HG03558 (cell line): ENCODE measurements around the gene RNF212.

Source experiments
- ATAC-seq: cut with Tn5 transposase; IDR thresholded peaks from one replicate; pipeline ENCODE4 v1.9.1; 2021; ENCODE audit warnings: moderate number of reproducible peaks; ENCODE audit not compliant: unreplicated experiment; ENCODE audit errors: extremely low read depth

The RNF212 gene

DNA sequence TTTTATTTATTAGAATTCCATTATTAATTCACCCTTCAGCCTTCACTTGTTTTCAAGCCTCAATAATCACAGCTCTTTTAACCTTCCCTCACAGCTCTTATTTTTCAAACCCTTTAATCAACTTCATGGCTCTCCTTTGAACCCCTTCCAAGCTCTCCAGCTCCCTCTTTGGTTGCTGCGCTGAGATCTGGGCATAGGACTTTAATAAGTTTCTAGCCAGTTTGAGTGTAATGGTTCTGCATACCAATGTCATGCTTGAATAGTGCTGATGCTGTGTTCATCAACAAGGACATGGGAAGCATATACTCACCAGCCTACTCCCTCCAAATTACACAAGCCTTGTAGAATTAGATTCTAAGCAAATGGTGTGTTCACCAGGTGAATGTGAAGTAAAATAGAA lies 3.5 kb upstream of the RNF212 start:
- no peak for ATAC-seq

DNA sequence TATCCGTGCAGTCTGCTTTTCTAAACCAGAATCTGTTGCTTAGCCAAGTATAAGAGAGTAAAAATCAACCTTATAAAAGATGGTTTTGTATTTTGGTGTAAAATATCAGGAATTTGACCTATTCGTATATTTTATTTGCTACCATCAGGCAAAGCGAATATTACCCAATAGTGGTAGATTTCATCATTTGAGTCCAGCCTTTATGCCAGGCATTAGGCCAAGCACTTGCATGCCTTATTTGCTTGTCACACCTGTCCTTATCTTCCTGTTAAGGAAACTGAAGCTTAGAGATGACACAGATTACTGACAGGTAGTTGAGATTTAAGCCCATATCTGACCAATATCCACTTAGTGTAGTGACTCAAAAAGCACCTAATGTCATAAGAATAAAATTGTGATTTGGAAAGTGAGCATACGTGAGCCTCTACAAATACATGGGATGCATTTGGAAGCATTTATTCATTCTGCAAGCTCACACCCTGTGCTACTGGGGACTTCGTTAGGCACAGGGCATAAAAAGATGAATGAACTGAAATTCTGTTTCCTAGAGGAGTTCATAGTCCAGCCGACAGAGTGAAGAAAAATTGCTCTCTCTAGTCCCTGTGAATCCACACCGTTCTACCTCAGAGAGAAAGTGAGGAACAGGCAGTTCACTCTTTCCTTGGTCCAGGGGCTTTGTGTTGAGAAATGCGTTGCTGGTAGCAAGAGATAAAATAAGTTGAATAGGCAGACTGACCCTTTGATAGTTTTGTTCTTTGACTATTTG lies 2.3 kb upstream of the RNF212 start:
- no peak for ATAC-seq

DNA sequence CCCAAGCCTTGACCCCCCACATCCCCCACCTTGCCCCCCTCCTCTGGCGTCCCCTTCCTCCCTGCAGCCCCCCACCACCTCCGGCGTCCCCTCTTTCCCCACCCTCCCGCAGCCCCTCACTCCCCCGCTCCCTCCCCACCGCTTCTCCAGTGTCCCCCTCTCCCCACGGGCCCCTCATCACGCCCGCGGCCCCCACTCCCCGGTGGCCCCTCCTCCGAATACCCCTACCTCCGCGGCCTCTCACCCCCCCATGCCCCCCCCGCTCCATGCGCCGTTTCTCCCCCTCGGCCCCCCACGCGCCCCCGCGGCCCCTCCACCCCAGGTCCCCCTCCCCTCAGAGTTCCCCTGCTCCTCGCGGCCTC lies 562 bp downstream of the RNF212 start:
- ATAC-seq: no peak

DNA sequence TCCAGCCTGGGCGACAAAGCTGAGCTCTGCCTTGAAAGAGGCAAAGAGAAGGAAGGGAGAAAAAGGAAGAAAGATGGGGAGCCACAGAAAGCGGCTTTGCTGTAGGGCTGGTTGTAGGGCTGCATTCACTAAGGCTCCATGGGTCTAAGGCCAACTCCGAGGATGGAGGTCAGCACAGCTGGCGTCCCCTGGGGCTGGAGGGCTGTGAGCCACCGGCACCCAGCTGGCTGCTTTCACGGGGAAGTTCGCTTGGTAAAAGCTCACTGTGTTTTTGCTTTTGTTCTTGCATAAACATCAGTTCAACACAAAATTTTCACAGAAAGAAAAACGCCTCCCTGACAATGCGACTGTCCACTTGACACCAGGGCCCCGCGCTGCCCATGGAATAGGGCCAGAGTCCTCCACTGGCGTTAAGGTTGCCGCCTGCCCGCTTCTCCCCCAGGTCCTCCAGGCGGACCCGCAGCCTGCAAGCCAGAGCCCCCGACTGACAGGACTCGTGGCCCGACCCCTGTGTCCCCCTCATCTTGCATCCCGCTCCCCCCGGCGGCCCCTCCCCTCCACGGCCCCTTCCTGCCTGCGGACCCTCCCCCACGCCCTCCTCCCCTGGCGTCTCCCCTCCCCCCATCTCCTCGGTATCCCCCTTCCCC lies 1.1 kb downstream of the RNF212 start:
- no peak for ATAC-seq

DNA sequence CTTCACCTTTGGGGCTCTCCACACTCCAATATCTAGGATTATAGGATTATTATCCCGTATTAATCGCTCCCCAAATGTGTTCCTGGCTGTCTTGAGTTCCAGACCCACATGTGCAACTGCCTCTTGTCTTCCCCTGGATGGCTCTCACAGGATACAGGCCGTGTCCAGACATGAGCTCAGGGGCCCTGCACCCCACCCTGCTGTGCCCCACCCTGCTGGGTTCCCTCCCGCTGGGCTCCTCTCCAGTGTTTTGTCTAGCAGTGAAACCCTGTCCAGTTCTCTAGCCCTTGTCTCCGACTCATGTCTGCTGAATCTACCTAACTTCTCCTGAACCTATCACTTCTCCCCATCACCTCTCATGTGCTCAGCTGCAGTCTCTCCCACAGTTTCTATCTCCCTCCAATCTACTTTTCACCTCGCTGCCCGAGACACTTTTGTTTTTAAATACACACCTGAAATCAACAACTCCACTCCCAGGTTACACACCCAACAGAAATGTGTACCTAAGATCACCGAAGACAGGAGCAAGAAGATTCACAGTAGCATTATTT lies 2.0 kb downstream of the RNF212 start:
- no peak for ATAC-seq

DNA sequence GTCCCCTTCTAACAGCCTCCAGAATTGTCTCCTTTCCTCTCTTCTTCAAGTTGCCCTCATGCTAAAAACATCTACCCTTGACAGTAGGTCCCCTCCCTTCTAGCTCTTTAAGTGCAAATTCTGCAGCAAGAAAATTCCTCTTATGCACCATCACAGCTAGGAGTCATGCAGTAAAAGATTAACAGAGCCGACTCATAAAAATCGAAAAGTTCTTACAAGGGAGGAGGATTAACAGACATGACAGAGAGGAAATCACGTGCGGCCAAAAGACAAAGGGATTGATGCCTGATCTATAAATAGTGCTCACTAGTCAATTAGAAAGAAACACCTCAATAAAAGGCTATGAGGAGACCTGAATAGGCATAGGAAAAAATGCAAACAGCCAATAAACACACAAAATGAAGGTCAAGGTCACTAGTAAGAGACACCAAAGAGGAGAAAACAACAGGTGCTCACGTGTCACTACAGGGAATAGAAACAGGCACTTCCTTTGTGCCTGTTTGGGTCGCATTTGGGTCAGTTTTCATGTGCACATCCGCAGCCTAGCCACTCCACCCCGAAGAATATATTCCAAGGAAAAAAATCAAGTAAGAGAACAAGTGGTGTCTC lies 3.4 kb downstream of the RNF212 start:
- ATAC-seq: no peak

DNA sequence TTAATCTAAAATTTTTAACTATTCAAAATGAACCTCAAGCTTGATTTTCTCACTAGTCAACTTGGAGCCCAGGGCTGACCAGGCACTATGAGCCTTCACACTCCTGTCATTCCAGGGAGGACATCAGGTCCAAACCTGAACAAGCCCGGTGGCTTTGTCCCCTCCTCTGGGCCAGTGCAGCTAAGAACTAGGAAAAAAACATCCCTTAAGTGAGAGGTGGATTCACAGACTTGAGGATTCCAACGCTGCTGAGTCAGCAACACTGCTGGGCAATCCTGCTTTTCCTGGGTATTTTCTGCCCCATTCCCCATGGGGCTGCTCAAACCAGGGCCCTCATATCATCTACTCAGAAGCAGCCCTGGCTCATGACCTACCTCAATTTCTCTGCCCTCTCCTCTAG lies 4.0 kb downstream of the RNF212 start:
- no peak for ATAC-seq

DNA sequence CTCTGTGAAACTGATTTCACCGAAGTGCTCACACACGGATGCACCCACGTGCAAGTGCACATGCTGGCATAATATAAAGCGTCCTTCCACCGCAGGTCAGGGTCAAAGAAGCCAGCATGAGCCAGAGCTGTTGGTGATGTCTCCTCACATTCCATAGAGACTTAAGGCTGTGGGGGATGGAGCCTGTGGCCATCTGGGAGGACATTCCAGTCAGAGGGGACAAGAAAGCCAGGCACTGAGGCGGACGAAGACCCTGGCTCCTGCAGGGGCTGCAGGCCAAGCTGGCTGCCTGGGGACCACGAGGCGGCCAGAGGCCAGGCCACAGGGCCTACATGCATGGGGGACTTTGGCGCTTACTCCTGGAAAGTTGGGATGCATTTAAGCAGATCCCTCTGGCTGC lies 7.7 kb downstream of the RNF212 start:
- no peak for ATAC-seq

DNA sequence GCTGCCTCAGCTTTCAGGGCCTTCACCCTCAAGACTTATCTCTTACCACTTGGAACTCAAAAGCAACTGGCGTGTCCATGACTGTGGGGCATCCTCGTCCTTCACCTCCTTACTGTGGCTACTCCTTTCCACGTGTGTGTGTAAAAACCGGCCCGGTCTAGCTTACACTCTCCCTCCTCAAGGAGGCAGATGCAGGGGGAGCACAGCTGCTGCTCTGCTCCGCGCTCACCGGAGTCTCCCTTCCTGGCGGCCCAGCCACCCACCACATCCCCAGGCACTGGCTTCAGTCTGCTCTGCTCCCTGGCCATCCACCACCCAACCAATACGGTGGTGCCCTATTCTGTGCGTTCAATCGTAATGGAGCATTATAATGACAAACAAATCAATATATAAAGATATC lies 8.3 kb downstream of the RNF212 start:
- ATAC-seq: no peak

DNA sequence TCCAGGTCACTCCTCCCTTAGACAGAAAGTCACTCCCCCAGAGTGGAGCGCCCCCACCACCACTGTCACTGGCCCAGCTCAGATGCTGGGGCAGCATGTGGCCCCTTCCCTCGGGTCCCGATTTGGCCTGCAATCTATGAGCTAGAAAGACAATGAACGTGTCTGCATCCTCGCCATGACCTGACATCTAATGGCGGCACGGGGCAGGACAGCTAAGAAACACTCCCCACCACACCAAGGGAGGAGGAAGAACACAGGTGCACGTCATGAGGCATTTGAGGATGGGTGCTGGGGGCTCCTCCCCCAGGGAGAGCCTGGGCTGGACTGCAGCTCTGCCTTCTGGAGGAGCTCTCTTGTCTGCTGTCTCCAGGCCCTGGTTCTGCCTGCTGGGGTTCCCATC lies 8.7 kb downstream of the RNF212 start:
- no peak for ATAC-seq

DNA sequence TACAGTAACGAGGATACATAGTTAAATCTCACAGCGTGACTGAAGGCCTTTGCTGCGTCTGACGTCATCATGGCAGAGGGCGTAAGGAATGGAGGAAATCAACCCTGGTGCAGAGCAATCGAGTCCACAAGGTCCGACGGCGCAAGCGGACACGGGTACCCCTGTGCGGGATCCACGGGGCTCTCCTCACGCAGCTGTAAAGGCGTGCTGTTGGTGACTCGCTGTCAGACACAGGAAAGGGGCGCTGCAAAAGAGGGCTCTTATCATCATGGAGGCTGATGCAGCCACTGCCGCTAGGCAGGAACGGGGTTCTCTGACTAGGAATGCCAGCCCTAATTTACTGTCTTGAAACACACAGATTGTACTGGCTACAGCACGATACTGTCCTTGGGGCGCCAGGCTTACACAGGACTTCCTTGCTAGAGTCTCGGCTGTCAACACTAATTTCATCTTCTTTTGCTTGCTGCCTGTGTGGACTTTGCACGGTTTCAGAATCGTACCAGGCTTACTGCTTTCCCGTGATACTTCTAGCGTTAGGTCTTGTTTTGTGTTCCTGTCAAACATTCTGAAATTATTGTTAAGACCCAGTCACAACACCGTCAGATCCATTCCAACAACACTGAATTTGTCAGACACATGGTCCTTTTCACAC lies 13.6 kb downstream of the RNF212 start:
- ATAC-seq: no peak

DNA sequence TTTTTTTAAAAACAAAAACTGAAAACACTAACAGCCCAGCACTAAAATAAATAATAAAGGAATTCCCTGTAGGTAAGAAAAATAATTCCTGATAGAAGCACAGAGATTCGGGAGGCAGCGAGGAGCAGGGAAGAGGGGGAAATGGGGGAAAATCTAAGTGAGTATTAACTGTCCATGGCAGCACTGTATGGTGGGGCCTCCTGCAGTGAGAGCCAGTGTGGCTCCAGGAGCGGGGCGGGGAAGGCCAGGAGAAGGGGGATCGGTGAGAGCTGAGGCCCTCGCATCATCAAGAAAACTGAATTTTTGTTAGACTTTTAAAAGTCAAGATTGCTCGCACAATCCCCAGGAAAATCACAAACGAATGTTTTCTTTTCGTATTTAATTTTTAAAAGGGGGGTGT lies 14.1 kb downstream of the RNF212 start:
- ATAC-seq: no peak

DNA sequence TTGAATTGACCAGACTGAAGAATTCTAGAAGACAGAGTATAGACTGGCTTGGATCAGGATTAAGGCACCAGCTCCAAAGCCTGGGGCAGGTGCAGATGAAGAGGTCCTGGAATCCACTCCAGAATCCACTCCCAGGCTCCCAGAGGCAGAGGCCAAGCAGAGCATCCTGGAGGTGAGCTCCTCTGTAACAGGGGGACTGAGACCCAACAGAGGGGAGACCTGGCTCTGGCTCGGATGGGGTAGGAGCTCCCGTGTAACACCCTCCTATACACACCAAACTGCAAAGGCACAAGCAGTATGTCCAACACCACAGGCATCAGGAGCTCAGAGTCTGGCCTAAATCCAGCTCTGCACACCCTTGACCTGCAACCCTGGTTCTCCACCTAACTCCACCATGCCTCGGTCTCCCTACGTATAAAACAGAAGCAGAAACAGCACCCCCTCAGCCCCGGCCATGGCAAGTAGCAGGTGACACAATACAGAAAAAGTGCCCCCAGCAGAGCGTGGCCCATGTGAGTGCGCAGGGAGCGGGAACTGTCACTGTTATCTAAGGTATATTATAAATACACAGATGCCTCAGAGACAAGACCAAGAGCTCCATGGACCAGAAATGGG lies 14.9 kb downstream of the RNF212 start:
- no peak for ATAC-seq

DNA sequence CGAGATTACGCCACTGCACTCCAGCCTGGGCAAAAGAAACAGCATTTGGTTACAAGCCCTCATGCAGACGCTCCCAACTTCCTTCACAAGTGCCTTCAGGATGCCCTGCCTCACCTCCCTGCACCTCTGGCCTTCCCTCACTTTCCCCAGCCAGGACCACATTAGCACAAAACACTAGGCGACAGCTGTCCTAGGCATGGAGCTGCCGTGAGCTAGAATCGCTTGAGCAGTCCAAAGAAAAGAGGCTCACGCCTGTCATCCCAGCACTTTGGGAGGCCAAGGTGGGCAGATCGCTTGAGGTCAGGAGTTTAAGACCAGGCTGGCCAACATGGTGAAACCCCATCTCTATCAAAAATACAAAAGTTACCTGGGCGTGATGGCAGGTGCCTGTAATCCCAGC lies 15.8 kb downstream of the RNF212 start:
- ATAC-seq: no peak

DNA sequence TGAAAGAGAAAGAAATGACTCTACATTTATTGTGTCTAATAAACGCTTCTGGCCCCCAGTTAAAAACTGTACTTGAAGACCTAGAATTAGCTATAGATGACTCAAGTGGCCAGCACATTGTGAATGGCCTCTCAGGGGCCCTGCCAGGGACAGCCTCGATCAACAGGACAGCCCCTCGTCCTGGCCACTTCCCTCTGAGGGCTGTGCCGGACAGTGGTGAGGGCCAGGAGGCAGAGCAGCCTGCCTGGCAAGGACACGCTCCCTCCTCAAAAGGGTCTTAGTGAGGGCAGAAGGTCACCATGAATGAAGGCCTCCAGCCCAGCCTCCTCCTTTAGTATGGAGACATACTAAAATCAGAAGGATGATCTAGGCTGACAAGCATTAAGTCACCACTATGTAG lies 16.5 kb downstream of the RNF212 start:
- ATAC-seq: no peak

DNA sequence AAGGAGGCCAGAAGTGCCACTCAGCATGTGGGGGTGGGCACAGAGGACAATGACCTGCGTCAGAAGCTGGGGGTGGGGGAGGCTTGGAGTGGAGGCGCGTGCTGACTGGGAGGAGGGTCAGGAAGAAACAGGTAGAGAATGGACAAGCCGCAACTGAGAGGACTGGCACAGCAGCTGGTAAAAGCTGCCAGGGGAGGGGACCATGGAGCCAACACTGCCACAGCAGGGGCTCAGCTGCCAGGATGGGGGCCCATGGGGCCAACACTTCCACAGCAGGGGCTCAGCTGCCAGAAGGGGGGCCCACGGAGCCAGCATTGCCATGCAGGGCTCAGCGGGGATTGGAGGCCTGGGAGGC lies 19.1 kb downstream of the RNF212 start:
- no peak for ATAC-seq

DNA sequence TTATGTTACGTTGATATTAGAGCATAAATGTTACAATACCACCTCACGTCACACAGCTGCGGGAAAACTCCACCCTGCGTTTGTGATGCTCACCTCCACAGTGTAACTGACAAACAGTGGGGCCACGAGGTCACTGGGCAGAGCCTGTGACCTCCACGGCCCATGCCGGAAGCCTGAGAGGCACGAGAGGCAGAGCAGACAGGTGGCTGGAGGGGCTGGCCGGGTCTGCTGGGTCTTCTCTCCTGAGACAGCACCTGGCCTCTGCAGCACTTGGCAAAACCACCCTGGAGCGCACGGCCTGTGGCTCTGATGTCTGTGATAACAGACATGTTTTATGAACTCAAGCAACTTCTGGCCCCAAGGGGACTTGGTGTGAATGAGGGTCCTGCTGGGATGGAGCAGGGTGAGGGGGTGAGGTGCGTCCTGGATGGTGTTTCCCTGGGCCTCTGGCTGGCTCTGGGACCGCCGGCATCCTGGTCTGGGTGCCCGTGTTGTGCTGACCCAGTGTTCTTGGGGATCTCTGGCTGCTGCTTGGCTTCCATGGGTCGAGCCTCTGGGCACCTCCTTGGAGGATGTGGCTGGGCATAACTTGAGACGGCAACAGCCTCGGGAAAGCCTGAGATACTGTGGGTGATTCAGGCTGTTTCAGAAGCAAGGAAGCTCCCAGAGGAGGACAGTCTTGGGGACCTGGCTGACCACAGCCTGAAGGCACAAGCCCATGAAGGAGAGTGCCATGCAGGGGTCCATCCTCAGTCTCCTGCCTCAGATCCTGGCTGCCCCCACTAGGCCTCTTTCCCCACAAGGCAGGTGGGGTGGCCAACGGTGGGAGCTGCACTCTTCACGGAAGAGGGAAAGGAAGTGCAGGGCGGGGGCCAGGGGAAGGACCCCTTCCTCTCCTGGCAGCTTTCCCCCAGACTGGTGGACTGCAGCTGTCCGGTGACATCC lies 19.7 kb downstream of the RNF212 start:
- no peak for ATAC-seq

DNA sequence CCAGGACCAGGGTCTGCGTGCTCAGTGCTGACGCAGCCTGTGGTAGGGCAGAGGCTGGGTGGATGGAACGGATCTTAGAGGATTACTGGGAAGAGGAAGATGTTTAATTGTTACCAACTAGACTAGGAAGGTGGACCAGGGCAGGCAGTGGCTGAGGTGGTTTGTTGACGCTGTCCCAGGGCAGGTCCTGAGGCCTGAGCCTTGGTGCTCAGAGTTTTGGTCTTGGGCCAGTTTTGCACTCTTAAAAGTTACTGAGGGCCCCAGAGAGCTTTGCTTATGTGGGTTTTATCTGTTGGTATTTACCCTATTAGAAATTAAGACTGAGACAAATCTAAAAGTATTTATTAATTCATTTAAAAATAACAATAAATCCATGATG lies 20.4 kb downstream of the RNF212 start:
- ATAC-seq: no peak
